ENCODE results near the gene MOV10L1.

DNA sequence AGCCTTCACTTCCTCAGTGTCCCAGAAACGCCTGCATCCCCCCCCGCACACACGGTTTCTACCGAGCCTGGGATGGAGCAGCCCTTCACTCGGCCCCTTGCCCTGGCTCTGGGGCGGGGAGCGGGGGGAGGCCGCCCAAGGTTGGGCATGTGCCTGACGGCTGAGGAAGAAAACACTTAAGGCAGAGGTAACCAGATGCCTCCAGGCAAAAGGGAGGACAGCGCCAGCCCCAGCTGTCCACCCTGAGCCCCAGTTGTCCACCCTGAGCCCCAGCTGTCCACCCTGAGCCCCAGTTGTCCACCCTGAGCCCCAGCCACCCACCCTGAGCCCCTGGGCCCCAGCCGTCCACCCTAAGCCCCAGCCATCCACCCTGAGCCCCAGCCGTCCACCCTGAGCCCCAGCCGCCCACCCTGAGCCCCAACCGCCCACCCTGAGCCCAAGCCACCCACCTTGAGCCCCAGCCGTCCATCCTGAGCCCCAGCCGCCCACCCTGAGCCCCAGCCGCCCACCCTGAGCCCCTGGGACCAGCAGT, 27.9 kb upstream of the MOV10L1 start:
- TF ChIP-seq, protein P1, sequence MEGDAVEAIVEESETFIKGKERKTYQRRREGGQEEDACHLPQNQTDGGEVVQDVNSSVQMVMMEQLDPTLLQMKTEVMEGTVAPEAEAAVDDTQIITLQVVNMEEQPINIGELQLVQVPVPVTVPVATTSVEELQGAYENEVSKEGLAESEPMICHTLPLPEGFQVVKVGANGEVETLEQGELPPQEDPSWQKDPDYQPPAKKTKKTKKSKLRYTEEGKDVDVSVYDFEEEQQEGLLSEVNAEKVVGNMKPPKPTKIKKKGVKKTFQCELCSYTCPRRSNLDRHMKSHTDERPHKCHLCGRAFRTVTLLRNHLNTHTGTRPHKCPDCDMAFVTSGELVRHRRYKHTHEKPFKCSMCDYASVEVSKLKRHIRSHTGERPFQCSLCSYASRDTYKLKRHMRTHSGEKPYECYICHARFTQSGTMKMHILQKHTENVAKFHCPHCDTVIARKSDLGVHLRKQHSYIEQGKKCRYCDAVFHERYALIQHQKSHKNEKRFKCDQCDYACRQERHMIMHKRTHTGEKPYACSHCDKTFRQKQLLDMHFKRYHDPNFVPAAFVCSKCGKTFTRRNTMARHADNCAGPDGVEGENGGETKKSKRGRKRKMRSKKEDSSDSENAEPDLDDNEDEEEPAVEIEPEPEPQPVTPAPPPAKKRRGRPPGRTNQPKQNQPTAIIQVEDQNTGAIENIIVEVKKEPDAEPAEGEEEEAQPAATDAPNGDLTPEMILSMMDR (IDR thresholded peaks at IDR 0.05 in 4 of 5, conservative IDR thresholded peaks at IDR 0.05 in 1 of 5): no peak
- TF ChIP-seq POLR2A (IDR thresholded peaks at IDR 0.05): no peak

All from gastrocnemius medialis (tissue), 4 donors.